AG10803 (cell line): ENCODE results near the gene HERC3.

ENCODE experiments used
- DNase-seq: peaks from one replicate; pipeline ENCODE4 v3.0.0; 2010; ENCODE audit warnings: low read depth
- H3K4me3 ChIP-seq: 2 replicates; pipeline ENCODE4 v1.5.1; 2011; ENCODE audit warnings: mild to moderate bottlenecking, low read length, control low read depth
- TF ChIP-seq, protein P1 (sequence below): conservative IDR thresholded peaks from 2 replicates; pipeline ENCODE4 v1.5.1; 2011; ENCODE audit warnings: mild to moderate bottlenecking, low read length, control low read depth, inconsistent platforms

Gene HERC3

DNA sequence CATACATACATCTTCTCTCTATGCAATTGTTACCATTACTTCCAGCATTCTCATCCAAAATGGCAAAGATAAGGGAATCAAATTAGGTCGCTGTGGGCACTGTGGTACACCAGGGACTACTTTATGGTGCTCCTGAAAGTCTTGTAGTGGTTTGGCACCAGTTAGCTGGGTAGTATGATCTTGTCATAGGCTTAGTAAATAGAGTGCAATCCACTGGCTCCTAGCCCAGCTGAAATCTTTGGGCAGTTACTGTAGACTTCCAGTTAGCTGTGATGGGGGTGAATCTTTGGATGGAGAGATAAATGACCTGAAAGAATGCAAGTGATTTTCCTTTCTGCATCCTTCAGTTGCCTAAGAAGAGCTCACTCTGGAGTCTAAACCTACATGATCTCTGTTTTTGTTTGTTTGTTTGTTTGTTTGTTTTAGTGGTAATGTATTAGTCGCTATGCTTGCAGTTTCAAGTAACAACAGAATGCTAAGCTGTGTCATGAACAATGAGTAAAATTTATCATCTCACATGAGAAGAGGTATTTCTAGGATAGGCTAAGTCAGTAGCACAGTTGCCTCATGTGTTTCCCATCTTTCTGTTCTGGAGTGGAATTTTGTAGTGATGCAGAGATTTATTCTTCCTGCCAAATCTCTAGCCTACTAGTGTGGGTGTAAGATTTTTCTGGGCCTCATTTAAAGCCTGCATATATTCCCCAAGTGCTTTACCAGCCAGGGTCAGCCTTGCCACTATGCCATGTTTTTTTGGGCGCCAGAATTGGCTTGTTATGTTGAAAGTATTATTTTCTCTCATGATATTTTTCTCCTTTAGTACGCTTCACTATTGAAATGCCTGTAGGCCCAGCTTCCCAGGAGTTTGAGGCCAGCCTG lies 24.2 kb downstream of the HERC3 start:
- DNase-seq: peak; percentile 98

DNA sequence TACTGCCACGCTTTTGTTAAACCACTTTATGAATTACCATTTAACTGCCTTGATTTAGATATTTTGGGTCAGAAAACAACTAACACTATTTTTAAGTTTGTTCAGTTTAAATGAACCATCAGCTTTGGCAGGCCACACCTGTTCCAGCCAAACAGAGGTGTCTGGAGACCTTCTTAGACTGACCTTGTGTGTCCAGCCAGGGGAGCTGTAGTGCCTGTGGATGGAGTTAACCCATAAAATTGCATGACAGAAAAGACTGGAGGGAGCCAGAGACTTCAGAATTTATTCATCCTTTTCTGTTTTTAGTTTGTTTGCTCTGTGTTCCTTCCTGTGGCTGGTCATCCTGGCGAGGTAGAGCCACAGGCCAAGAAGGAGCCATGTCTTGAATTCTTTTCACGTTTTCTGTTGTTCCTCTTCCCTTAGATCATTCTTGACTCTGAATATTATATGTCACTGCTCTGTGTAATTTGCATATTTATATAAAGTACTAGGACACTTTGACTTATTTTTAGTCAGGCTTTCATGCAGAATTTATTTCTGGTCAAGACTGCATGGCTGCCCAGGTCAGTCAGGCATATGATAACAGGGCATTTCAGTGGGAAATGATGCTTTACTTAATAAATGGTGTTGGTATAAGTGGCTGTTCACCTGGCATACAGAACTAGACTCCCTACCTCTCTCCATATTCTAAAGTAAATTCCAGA lies 26.7 kb downstream of the HERC3 start:
- no peak overlapping the region for H3K4me3 ChIP-seq
- TF ChIP-seq, protein P1, sequence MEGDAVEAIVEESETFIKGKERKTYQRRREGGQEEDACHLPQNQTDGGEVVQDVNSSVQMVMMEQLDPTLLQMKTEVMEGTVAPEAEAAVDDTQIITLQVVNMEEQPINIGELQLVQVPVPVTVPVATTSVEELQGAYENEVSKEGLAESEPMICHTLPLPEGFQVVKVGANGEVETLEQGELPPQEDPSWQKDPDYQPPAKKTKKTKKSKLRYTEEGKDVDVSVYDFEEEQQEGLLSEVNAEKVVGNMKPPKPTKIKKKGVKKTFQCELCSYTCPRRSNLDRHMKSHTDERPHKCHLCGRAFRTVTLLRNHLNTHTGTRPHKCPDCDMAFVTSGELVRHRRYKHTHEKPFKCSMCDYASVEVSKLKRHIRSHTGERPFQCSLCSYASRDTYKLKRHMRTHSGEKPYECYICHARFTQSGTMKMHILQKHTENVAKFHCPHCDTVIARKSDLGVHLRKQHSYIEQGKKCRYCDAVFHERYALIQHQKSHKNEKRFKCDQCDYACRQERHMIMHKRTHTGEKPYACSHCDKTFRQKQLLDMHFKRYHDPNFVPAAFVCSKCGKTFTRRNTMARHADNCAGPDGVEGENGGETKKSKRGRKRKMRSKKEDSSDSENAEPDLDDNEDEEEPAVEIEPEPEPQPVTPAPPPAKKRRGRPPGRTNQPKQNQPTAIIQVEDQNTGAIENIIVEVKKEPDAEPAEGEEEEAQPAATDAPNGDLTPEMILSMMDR: no peak
- no peak for DNase-seq

More for the DNA sequence above, 24.2 kb downstream of the HERC3 start:
- no peak overlapping the region for H3K4me3 ChIP-seq
- TF ChIP-seq, protein P1: no peak

DNA sequence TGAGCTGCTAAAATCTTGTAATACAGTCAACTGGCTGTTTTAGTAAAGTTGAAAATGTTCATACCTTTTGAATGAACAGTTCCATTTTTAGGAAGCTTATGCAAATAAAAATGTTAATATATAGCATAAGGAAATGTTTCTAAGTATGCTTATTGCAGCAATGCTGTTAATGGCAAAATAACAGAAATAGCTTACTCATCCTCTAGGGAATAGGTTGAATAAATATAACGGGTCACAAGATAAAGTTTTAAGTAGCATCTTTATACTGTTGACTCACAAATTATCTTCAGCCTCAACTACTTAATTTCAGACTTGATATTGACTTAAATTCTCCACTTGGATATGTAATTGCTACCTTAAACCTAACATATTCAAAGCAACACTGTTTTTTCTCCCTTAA lies 27.7 kb downstream of the HERC3 start:
- no peak overlapping the region for H3K4me3 ChIP-seq
- peak; percentile 33 for DNase-seq

DNA sequence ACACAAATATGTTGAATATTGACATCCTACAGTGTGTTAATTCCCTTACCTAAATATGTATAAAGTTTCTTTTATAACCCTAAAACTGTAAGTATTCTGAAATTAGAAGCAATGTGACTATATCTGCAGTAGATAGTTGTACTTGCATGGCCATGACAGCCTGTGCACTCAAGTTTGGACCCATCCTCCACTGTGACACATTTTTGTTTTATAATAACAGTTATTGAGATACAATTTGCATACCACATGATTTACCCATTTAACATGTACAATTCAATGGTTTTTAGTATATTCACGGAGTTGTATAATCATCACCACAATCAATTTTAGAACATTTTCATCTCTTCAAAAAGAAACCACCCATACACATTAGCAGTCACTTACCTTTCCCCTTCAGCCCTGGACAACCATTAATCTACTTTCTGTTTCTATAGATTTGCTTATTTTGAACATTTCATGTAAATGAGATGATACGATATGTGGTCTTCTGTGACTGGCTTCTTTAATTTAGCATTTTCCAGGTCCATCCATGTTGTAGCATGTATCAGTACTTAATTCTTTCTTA lies 29.6 kb downstream of the HERC3 start:
- DNase-seq: no peak
- no peak overlapping the region for H3K4me3 ChIP-seq
- TF ChIP-seq, protein P1: no peak

More for the DNA sequence above, 27.7 kb downstream of the HERC3 start:
- TF ChIP-seq, protein P1: no peak

DNA sequence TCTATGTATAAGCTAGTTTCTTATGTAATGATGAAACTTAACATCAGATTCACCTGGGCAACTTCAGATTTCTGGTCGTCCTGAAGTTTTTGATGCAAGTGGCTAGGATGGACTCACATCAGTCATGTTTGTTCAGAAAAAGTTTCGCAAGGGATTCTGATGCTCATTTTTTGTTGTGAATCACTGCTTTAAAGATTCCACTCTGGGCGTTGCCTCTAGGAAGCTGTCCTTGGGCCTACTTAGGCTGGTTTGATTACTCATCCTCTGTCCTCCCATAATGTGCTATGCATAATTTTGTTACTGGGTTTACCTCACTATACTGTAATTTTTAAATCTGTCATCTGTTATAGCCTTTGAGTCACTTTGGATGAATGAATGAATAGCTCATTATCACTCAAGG lies 30.8 kb downstream of the HERC3 start:
- H3K4me3 ChIP-seq: no peak overlapping the region
- TF ChIP-seq, protein P1: no peak
- DNase-seq: peak; percentile 95

DNA sequence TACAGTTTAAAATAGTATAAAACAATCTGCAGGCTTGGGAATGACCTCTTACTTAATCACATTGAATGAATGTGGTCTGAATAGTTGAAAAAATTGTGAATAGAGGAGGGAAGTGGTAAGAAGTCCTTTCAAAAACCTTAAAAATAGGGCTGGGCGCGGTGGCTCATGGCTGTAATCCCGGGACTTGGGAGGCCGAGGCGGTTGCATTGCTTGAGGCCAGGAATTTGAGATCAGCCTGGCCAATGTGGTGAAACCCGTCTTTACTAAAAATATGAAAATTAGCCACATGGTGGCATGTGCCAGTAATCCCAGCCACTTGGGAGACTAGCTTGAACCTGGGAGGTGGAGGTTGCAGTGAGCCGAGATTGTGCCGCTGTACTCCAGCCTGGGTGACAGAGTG lies 36.5 kb downstream of the HERC3 start:
- H3K4me3 ChIP-seq: no peak overlapping the region
- TF ChIP-seq, protein P1: no peak
- DNase-seq: no peak
